Neural progenitor cell (in vitro differentiated cells): ENCODE data around the gene KCNH6. TPM values are rescaled to one million over a fixed set of nuclear protein-coding genes. Genes with fewer than 3 reads are reported as not detected.

Experiments
- DNase-seq: peaks from one replicate; pipeline ENCODE4 v3.0.0-alpha.2; 2016; ENCODE audit warnings: low spot score
- H2AFZ ChIP-seq: fragments of 200-600 bp; sonication (generic); replicated peaks from 2 replicates; pipeline ENCODE4 v1.6.1; 2016; ENCODE audit warnings: antibody characterized with exemption
- H3F3A ChIP-seq: fragments of 200-600 bp; sonication (generic); 2 replicates; pipeline ENCODE4 v1.6.1; 2016; ENCODE audit warnings: antibody characterized with exemption, low read depth
- H3K27ac ChIP-seq: fragments of 200-600 bp; sonication (generic); 2 replicates; pipeline ENCODE4 v1.5.1; 2016; ENCODE audit warnings: mild to moderate bottlenecking
- H3K27me3 ChIP-seq: fragments of 200-600 bp; sonication (generic); 2 replicates; pipeline ENCODE4 v1.6.1; 2016; ENCODE audit warnings: mild to moderate bottlenecking, moderate library complexity
- H3K36me3 ChIP-seq: fragments of 200-600 bp; sonication (generic); 2 replicates; pipeline ENCODE4 v1.5.1; 2016
- H3K4me1 ChIP-seq: fragments of 200-600 bp; sonication (generic); 2 replicates; pipeline ENCODE4 v1.6.1; 2016; ENCODE audit warnings: mixed run types
- H3K4me2 ChIP-seq: fragments of 200-600 bp; sonication (generic); 2 replicates; pipeline ENCODE4 v1.6.1; 2016
- H3K4me3 ChIP-seq: fragments of 200-600 bp; sonication (generic); 2 replicates; pipeline ENCODE4 v1.5.1; 2016
- H3K79me2 ChIP-seq: fragments of 200-600 bp; sonication (generic); 2 replicates; pipeline ENCODE4 v1.6.1; 2016; ENCODE audit warnings: low read depth
- H3K9ac ChIP-seq: fragments of 200-600 bp; sonication (generic); 2 replicates; pipeline ENCODE4 v1.6.1; 2016
- H3K9me3 ChIP-seq: fragments of 200-600 bp; sonication (generic); 2 replicates; pipeline ENCODE4 v1.5.1; 2016; ENCODE audit warnings: low read depth
- H4K20me1 ChIP-seq: fragments of 200-600 bp; sonication (generic); 2 replicates; pipeline ENCODE4 v1.6.1; 2016; ENCODE audit warnings: low read depth
- H3K27ac Mint-ChIP-seq: 3 replicates; pipeline ENCODE4 v1.8.0; 2021; ENCODE audit warnings: mixed read lengths
- H3K27me3 Mint-ChIP-seq: 2 replicates; pipeline ENCODE4 v1.8.0; 2022; ENCODE audit warnings: low read depth, mild to moderate bottlenecking, inconsistent platforms, moderate library complexity, mixed read lengths; ENCODE audit not compliant: insufficient read depth
- H3K36me3 Mint-ChIP-seq: 3 replicates; pipeline ENCODE4 v1.8.0; 2021; ENCODE audit warnings: mixed read lengths
- H3K4me1 Mint-ChIP-seq: 3 replicates; pipeline ENCODE4 v1.8.0; 2021; ENCODE audit warnings: mixed read lengths
- H3K4me3 Mint-ChIP-seq: 3 replicates; pipeline ENCODE4 v1.8.0; 2021; ENCODE audit warnings: mild to moderate bottlenecking, moderate library complexity, mixed read lengths
- H3K9me3 Mint-ChIP-seq: 3 replicates; pipeline ENCODE4 v1.8.0; 2020; ENCODE audit warnings: mixed read lengths
- CTCF ChIP-seq: fragments of 200-600 bp; sonication (generic); IDR thresholded peaks from 2 replicates; pipeline ENCODE4 v1.5.1; 2017; ENCODE audit warnings: antibody characterized with exemption, mild to moderate bottlenecking
- EZH2 ChIP-seq: fragments of 200-600 bp; sonication (generic); IDR thresholded peaks from 2 replicates; pipeline ENCODE4 v1.6.1; 2017; ENCODE audit warnings: antibody characterized with exemption, mild to moderate bottlenecking, moderate library complexity
- EZH2phosphoT487 ChIP-seq: fragments of 200-600 bp; sonication (generic); IDR thresholded peaks from 2 replicates; pipeline ENCODE4 v1.6.1; 2017; ENCODE audit warnings: antibody characterized with exemption
- total RNA-seq: library from RNA; depleted of rRNA; stranded (reverse); fragments of >200 nt; gene quantifications from 2 replicates; pipeline ENCODE4 v1.2.3, GENCODE V29; 2015; ENCODE audit warnings: low replicate concordance

The KCNH6 gene
- total RNA-seq, 1 donor from 2014 or later = not detected

DNA sequence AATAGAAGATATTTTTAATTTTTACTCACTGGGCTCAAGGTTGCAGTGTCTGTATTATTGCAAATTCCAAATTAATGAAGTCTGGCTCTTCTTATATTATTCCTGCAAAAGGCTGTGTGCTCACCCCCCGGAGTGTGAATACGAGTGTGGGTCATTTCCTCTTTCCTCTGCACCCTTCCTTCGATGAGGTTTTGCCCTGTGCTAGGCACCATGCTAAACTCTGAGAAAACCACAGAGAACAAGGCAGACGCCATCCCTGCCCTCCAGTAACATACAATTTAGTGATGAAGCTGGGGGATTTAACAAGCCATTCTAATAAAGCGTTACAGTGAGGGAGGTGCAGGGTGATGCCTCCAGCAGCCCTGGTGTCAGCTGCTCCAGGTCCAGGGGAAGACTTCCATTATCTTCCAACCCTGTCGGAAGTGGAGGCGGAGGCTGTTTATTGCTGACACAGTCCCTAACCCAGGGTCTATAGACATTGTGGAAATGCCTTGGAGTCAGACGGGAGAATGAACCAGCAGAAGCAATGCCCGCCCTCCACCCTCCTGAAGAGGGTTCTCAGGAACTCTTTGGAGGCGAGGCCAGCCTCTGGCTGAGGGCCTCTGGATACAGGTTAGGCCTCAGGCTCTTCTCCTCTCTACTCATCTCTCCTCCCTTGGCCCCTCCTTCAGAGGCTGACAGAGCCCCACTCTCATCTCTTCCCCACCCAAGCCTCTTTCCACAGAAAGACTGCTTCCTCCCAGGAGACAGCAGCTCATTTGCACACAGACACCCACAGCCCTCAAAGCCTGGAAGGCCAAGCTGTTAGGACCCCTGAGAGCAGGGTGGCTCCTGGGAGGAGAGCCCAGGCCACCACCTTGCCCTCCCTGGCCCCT is 48.3 kb upstream of the KCNH6 start:
- H3K9me3 Mint-ChIP-seq = no peaks in the 10 kb centered on the region
- peak overlapping the region; percentile 82 for H3K4me3 Mint-ChIP-seq
- DNase-seq = no peak
- peaks cover 13% of the 10 kb centered on the region for H3K4me1 Mint-ChIP-seq
- Histone ChIP-seq H3F3A (peaks cover 7% of the 10 kb centered on the region), H4K20me1 (peaks cover 12% of the 10 kb centered on the region), H3K27ac (no peak overlapping the region), H3K9ac (no peak overlapping the region), H3K4me3 (no peak overlapping the region), H3K27me3 (peaks cover 63% of the 10 kb centered on the region), H3K9me3 (no peaks in the 10 kb centered on the region), H2AFZ (no peak overlapping the region), H3K36me3 (no peaks in the 10 kb centered on the region), H3K79me2 (no peaks in the 10 kb centered on the region), H3K4me1 (peaks cover 7% of the 10 kb centered on the region), H3K4me2 (no peak overlapping the region)
- H3K36me3 Mint-ChIP-seq = no peaks in the 10 kb centered on the region
- peaks cover 41% of the 10 kb centered on the region for H3K27me3 Mint-ChIP-seq
- TF ChIP-seq EZH2phosphoT487 (no peak), CTCF (no peak), EZH2 (no peak)
- no peak overlapping the region for H3K27ac Mint-ChIP-seq

- H3K27me3 ChIP-seq = peaks cover 63% of the 10 kb centered on the region
- H3K27ac ChIP-seq = no peak overlapping the region
- H3K27ac Mint-ChIP-seq = no peak overlapping the region
- peak overlapping the region; percentile 71 for H3K4me3 ChIP-seq
- H3K27me3 Mint-ChIP-seq = peaks cover 41% of the 10 kb centered on the region
- H3K36me3 ChIP-seq = no peaks in the 10 kb centered on the region
- no peak overlapping the region for H3K9ac ChIP-seq
- H3K9me3 ChIP-seq = no peaks in the 10 kb centered on the region
- H2AFZ ChIP-seq = peak overlapping the region; percentile 87
- H4K20me1 ChIP-seq = peaks cover 12% of the 10 kb centered on the region
- peaks cover 13% of the 10 kb centered on the region for H3K4me1 Mint-ChIP-seq
- TF ChIP-seq EZH2 (no peak), CTCF (no peak), EZH2phosphoT487 (no peak)
- peaks cover 7% of the 10 kb centered on the region for H3K4me1 ChIP-seq
- peak overlapping the region; percentile 99 for H3K4me2 ChIP-seq
- no peak for DNase-seq
- H3K4me3 Mint-ChIP-seq = peak overlapping the region; percentile 82
- no peaks in the 10 kb centered on the region for H3K36me3 Mint-ChIP-seq
- H3F3A ChIP-seq = peaks cover 7% of the 10 kb centered on the region
- H3K9me3 Mint-ChIP-seq = no peaks in the 10 kb centered on the region
- no peaks in the 10 kb centered on the region for H3K79me2 ChIP-seq
These were observed 47.4 kb upstream of the KCNH6 start for GRCh38 chr17:63475491-63476412.

- no peak overlapping the region for H3K9ac ChIP-seq
These were observed 46.7 kb upstream of the KCNH6 start for GRCh38 chr17:63476459-63476853.

More at GRCh38 chr17:63476459-63476853, 46.7 kb upstream of the KCNH6 start:
- Histone ChIP-seq H3K4me1 (peaks cover 7% of the 10 kb centered on the region), H3K36me3 (no peaks in the 10 kb centered on the region), H4K20me1 (peaks cover 12% of the 10 kb centered on the region), H3K27me3 (peaks cover 63% of the 10 kb centered on the region), H3K27ac (no peak overlapping the region), H3K79me2 (no peaks in the 10 kb centered on the region), H3K9me3 (no peaks in the 10 kb centered on the region), H3K4me2 (peak overlapping the region; percentile 99), H2AFZ (peak overlapping the region; percentile 87), H3K4me3 (peak overlapping the region; percentile 71), H3F3A (peaks cover 7% of the 10 kb centered on the region)
- peaks cover 13% of the 10 kb centered on the region for H3K4me1 Mint-ChIP-seq
- peak; percentile 71 for DNase-seq
- no peak for TF ChIP-seq EZH2
- peak; percentile 87 for TF ChIP-seq EZH2phosphoT487
- no peaks in the 10 kb centered on the region for H3K9me3 Mint-ChIP-seq
- peaks cover 41% of the 10 kb centered on the region for H3K27me3 Mint-ChIP-seq
- no peak overlapping the region for H3K27ac Mint-ChIP-seq
- peak overlapping the region; percentile 82 for H3K4me3 Mint-ChIP-seq
- H3K36me3 Mint-ChIP-seq = no peaks in the 10 kb centered on the region
